ENCODE data around the gene UAP1.

DNA sequence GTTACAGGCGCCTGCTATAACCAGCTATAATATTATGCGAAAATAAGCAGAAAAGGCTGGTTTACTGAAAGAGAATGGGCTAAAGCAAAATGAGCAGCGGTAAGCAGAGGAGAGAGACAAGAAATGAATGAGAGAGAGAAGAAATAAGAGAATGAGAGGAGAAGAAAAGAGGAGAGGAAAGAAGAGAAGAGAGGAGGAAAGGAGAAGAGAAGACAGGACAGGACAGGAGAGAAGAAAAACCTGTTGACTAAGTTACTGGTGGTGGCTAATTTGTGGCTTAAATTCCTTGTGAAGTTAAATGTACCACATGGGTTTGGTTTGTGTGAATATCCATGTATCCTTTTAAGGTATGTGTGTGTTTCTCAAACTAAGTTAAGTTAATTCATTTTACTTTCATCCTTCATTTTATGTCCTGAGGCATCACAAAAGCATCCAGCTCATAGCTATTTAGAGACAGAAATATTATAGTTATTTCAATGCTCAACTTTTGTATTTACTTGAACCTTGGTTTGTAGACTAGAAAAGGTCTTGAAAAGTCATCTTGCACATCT is 67.6 kb downstream of the UAP1 start:
- TF ChIP-seq, protein P1, sequence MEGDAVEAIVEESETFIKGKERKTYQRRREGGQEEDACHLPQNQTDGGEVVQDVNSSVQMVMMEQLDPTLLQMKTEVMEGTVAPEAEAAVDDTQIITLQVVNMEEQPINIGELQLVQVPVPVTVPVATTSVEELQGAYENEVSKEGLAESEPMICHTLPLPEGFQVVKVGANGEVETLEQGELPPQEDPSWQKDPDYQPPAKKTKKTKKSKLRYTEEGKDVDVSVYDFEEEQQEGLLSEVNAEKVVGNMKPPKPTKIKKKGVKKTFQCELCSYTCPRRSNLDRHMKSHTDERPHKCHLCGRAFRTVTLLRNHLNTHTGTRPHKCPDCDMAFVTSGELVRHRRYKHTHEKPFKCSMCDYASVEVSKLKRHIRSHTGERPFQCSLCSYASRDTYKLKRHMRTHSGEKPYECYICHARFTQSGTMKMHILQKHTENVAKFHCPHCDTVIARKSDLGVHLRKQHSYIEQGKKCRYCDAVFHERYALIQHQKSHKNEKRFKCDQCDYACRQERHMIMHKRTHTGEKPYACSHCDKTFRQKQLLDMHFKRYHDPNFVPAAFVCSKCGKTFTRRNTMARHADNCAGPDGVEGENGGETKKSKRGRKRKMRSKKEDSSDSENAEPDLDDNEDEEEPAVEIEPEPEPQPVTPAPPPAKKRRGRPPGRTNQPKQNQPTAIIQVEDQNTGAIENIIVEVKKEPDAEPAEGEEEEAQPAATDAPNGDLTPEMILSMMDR (IDR thresholded peaks at IDR 0.05) = no peak
- no peak for TF ChIP-seq POLR2A (IDR thresholded peaks at IDR 0.05)

Measured in right lobe of liver (tissue), 4 donors.